Measurements from ENCODE around the gene ABAT.
"Not testable (repeated sequence)": the region's sequence is repeated elsewhere in the genome, so short reads cannot be mapped to it uniquely, and the experiment has no call there.

Gene ABAT

GRCh38 chr16:8682551-8683259 lies 8.3 kb downstream of the ABAT start:
- DNase-seq, result no peak

DNA sequence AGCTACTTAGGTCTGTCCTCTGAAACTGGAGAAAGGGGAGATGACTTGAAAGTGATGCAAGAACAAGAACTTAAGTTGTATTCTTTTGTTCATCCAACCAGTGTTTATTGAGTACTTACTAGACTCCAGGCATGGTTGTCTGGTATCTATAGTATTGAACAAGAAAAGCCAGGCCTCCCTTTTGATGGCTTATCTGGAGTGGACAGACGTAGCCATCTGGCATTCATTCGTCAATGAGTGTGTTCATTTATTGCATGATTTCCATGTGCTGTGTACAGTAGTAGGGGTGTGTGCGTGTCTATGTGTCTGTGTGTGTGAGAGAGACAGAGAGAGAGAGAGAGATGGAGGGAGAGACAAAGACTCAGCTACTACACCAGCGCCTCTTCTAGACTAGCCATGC lies 9.2 kb downstream of the ABAT start:
- DNase-seq, result no peak

DNA sequence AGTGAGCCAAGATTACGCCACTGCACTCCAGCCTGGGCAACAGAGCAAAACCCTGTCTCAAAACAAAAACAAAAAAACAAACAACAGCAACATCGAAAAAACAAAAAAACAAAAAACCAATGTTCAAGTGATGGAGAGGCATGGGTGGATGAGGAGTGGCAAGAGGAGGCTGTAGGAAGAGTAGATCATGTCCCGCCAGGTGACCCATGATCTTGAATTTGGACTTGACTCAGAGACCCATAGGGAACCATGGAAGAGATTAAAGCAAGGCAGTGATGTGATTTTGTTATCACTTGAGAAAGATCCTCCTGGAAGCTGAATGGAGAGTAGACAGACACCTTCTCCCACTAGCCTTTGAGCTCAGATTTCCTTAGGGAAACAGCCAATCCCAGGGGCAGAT lies 11.2 kb downstream of the ABAT start:
- no peak for DNase-seq

- no peak for DNase-seq
Observed at GRCh38 chr16:8686031-8686621, 11.7 kb downstream of the ABAT start.

DNA sequence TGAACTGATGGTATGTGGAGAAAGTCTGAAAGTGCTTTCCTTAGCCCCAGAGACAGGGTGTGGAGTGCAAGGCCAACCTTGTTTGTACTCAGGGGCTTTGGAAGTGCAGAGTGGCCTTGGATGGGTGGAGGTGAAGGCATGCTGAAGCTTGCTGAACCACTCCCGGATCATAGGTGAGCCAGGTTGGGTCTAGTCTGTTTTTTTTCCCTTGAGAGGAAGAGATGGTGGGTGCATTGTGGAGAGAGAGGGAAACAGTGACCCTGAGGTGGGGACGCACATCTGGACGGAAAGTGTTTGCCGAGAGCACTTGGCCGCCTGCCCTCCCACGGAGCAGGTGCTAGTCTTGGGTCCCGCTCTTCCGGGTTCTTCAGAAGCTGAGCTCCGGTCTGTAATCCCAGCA lies 12.5 kb downstream of the ABAT start:
- no peak for DNase-seq

DNA sequence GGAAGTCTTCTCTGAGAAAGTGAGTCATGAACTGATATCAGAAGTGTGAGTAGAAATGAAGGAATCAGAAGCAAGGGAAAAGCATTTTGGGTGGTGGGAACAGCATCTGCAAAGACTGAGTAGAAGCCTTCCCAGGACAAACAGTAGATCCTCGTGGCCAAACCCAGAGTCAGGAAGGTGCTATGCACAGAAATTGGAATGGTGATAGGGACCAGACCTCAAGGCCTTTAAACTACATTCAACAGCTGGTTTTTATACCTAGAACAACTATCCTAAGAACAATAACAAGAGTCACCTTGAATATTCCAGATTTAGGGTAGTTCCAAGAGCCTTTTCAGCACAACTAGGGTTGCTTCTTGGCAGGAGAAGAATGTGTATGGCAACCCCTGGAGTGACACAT lies 15.3 kb downstream of the ABAT start:
- no peak for DNase-seq

DNA sequence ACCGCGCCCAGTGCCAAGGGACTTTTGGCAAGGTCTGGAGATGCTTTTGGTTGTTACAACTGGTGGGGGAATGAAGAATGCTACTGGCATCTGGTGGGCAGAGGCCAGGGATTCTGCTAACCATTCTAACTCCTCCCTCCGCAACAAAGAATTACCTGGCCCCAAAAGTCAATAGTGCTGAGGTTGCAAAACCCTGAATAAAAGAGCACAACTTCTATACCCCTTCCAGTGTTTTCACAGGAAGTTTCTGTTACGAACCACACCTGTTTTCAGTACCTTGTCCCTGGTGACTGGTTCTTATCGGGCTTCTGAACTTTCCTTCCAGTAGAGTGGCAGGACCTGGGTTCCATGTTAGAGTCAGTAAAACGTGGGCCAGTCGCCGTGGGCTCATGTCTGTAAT lies 17.3 kb downstream of the ABAT start:
- DNase-seq, result no peak

GRCh38 chr16:8694795-8695728 lies 20.6 kb downstream of the ABAT start:
- DNase-seq, result no peak

DNA sequence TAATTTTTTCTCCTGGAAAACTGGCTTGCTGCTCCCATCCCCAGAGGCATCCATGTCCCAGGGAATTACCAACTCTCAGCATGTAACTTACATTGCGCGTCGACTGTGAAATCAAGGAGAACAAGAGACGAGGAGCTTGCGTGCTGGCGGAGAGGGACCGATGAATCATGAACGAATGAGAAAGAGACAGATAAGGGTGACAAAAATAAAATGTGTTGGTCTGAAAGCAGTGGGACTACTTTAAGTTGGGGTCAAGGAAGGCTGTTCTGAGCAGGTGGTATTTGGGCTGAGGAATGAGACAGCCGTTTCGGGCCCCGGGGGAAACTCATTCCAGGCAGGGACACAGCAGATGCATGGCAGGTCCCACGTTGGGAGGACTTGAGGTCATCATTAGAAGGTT lies 22.5 kb downstream of the ABAT start:
- no peak for DNase-seq

DNA sequence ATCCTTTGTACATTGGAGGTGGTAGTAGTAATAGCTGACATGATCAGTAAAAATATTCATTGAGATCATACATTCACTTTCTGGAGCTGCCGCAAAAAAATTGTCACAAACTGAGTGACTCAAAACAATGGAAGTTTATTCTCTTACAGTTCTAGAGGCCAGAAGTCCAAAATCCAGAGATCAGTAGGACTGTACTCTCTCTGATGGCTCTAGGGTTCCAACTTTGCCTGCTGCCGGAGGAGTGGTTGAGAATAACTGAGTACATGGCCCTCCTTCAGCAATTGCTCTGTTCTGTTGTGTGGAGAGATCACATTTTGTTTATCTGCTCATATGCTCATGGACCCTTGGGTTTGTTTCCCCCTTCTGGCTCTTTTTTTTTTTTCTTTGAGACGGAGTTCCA lies 23.5 kb downstream of the ABAT start:
- DNase-seq, result no peak

- no peak for DNase-seq
Observed at GRCh38 chr16:8703693-8704092, 29.3 kb downstream of the ABAT start.

DNA sequence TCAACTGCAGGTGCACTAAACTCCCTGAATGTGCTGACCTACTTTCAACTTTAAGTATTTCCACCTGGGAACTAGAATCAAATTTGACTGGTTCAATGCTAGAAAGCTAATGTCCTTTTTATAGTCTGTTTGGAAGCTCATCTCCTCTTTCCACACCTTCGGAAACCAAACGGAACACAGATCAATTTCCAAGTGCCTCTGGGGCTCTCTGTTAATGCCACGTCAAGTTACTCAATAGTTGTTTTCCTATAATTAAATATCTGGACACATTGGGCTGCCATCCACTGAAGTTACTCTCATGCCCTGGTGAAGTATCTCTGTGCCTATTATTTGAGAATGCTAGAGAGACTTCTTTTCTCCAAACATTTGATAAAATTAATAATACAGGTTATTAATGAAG lies 29.7 kb downstream of the ABAT start:
- no peak for DNase-seq

- not testable (repeated sequence) for DNase-seq
Observed at GRCh38 chr16:8705100-8705822, 30.8 kb downstream of the ABAT start.

- no peak for DNase-seq
Observed at GRCh38 chr16:8708536-8708935, 34.1 kb downstream of the ABAT start.

GRCh38 chr16:8712589-8713361 lies 38.4 kb downstream of the ABAT start:
- DNase-seq, result no peak

- no peak for DNase-seq
Observed at GRCh38 chr16:8713635-8714172, 39.3 kb downstream of the ABAT start.

- no peak for DNase-seq
Observed at GRCh38 chr16:8714174-8714573, 39.8 kb downstream of the ABAT start.

DNA sequence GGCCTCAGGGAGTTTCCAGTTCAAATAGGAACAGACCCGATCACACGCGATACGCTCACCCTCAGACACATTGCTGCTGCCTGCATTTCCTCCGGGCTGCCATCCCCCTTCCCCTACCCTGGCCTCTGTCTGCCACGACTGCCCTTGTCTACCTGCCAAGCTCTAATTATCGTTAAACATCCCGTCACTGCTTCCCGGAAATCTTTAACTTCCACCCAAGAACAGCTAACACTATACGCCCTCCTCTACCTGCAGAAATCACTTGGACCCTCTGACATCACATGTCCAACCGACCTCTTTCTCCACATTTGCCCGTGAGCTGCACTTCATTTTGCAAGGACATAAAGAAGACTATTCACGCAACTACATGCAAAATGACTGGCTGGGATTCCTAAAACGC lies 40.4 kb downstream of the ABAT start:
- no peak for DNase-seq

DNA sequence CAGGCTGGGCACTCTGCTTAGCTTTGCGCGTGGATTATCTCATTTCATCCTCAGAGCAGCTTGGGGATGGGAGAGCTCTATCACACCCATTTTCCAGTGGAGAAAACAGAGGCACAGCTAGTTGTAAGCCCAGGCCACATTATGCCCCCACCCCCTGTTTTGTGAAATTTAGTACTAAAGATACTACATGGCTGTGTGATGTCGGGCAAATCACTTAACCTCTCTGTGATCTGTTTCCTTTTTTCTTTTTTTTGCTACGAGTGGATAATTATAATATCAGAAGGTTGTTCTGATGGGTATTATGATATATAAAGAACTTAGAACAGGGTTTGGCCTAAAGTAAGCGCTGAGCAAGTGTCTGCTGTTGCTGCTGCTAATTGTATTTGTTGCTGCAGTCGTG lies 41.6 kb downstream of the ABAT start:
- no peak for DNase-seq

DNA sequence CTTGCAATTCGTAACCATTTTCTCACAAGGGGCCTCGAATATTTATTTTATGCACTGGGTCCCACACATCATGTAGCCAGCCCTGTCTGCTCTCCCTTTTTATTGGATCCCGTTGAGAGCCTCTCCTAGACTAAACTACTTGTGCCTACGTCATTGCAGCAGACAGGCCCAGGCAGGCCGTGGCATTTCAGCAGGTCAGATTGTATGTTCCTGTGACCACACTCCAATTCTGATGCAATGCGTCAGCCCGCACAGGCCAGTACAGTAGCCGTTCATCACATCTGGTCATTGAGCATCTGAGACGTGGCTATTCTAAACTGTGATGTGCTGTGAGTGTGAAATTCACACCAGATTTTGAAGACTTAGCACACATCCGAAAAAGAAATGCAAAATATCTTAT lies 42.2 kb downstream of the ABAT start:
- no peak for DNase-seq

DNA sequence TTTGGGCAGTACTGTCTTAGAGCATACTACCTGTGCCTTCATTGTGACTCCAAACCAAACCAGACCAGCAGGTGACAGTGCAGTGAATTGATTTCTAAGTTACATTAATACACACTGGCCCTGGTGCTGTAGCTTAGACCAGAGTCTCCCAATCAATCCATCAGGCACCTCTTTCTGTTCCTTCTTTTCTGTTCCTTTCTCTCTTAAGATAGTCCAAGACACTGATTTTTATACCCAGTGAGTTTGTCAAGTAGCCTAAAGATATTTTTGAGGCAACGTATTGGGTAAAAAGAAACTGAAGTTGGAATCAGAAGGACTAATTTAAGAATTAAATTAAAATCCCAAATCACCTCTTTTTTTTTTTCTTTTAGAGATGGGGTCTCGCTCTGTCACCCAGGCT lies 43.1 kb downstream of the ABAT start:
- DNase-seq, result no peak

DNA sequence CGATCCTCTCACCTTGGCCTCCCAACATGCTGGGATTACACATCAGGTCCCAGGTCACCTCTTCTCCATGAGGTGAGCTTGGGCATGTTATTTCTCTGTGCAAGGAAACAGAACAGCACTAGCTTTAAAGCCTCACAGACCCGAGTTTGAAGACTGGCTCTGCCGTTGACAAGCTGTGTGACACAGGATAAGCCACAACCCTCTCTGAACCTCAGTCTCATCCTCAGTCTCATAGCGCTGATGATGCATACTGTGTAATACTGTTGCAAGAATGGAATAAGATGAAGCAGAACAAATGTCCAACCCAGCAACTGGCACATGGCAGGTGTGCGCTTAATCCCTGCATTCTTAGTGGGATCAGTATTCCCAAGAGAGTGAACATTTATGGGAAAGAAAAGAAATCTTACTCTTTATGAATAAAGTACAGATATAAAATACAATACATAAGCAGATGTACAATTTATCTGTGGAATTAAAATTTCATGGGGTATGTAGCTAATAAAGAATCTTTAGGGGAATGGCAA lies 43.5 kb downstream of the ABAT start:
- no peak for DNase-seq
